HL-60/S4 treated with retinoic acid at 250 ng/mL for 4 days and 3 days (cell line): ENCODE results near the gene PREX1.

Experiments used
- in situ Hi-C: fragments of 300-500 bp; cut with MboI; formaldehyde crosslinking; loops from 2 replicates; pipeline ENCODE4 v1.7.0; 2022; ENCODE audit warnings: low sequenced_read_pairs

PREX1 gene

GRCh38 chr20:48626226-48626937 lies 201.4 kb downstream of the PREX1 start:
- in situ Hi-C loops = no loop called here

GRCh38 chr20:48625136-48625900 lies 202.5 kb downstream of the PREX1 start:
- in situ Hi-C loops = no loop called here

- in situ Hi-C loops = loop anchor here (25.0 kb wide), 1 partner anchor 1437 kb away; no protein-coding TSS in a partner anchor
Measured at GRCh38 chr20:48624315-48625020, 203.3 kb downstream of the PREX1 start.

GRCh38 chr20:48623906-48624265 lies 203.9 kb downstream of the PREX1 start:
- in situ Hi-C loops = loop anchor here (25.0 kb wide), 1 partner anchor 1437 kb away; no protein-coding TSS in a partner anchor

GRCh38 chr20:48623176-48623905 lies 204.5 kb downstream of the PREX1 start:
- in situ Hi-C loops = loop anchor here (25.0 kb wide), 1 partner anchor 1436 kb away; no protein-coding TSS in a partner anchor

- in situ Hi-C loops = loop anchor here (25.0 kb wide), 1 partner anchor 1435 kb away; no protein-coding TSS in a partner anchor
Measured at GRCh38 chr20:48622421-48622820, 205.4 kb downstream of the PREX1 start.

GRCh38 chr20:48621376-48622078 lies 206.3 kb downstream of the PREX1 start:
- in situ Hi-C loops = loop anchor here (25.0 kb wide), 1 partner anchor 1434 kb away; no protein-coding TSS in a partner anchor

GRCh38 chr20:48620507-48621375 lies 207.1 kb downstream of the PREX1 start:
- in situ Hi-C loops = loop anchor here (25.0 kb wide), 1 partner anchor 1433 kb away; no protein-coding TSS in a partner anchor

GRCh38 chr20:48620154-48620506 lies 207.7 kb downstream of the PREX1 start:
- in situ Hi-C loops = loop anchor here (25.0 kb wide), 1 partner anchor 1433 kb away; no protein-coding TSS in a partner anchor

GRCh38 chr20:48619126-48620101 lies 208.4 kb downstream of the PREX1 start:
- in situ Hi-C loops = loop anchor here (5.0 to 25.0 kb wide), 2 partner anchors 937 to 1432 kb away; no protein-coding TSS in a partner anchor

GRCh38 chr20:48618631-48619030 lies 209.2 kb downstream of the PREX1 start:
- in situ Hi-C loops = loop anchor here (5.0 to 25.0 kb wide), 2 partner anchors 936 to 1431 kb away; no protein-coding TSS in a partner anchor

- in situ Hi-C loops = loop anchor here (5.0 to 25.0 kb wide), 2 partner anchors 936 to 1431 kb away; no protein-coding TSS in a partner anchor
Measured at GRCh38 chr20:48618052-48618451, 209.7 kb downstream of the PREX1 start.

- in situ Hi-C loops = loop anchor here (5.0 to 25.0 kb wide), 2 partner anchors 935 to 1430 kb away; no protein-coding TSS in a partner anchor
Measured at GRCh38 chr20:48617481-48617880, 210.3 kb downstream of the PREX1 start.

- in situ Hi-C loops = loop anchor here (5.0 to 25.0 kb wide), 2 partner anchors 934 to 1429 kb away; no protein-coding TSS in a partner anchor
Measured at GRCh38 chr20:48616481-48616880, 211.3 kb downstream of the PREX1 start.

- in situ Hi-C loops = loop anchor here (5.0 to 25.0 kb wide), 2 partner anchors 934 to 1429 kb away; no protein-coding TSS in a partner anchor
Measured at GRCh38 chr20:48615871-48616270, 211.9 kb downstream of the PREX1 start.

GRCh38 chr20:48614593-48615274 lies 213.1 kb downstream of the PREX1 start:
- in situ Hi-C loops = loop anchor here (5.0 to 25.0 kb wide), 2 partner anchors 932 to 1427 kb away; no protein-coding TSS in a partner anchor
